ENCODE results near the gene SLC18A3.

SLC18A3 gene

GRCh38 chr10:49656845-49657493 is 46.9 kb downstream of the SLC18A3 start:
- no peak for DNase-seq (ENCODE audit: low read depth)
- no peak overlapping the region for H3K4me3 ChIP-seq (ENCODE audit: low read length)
- no peak for TF ChIP-seq CTCF (conservative IDR thresholded peaks at IDR 0.05; ENCODE audit: low read length)

- TF ChIP-seq CTCF (conservative IDR thresholded peaks at IDR 0.05; ENCODE audit: low read length), result no peak
- no peak for DNase-seq (ENCODE audit: low read depth)
- H3K4me3 ChIP-seq (ENCODE audit: low read length), result no peak overlapping the region
Measured at GRCh38 chr10:49657606-49658005, 47.5 kb downstream of the SLC18A3 start.

- DNase-seq (ENCODE audit: low read depth), result no peak
- TF ChIP-seq CTCF (conservative IDR thresholded peaks at IDR 0.05; ENCODE audit: low read length), result no peak
- H3K4me3 ChIP-seq (ENCODE audit: low read length), result no peak overlapping the region
Measured at GRCh38 chr10:49661140-49661856, 51.2 kb downstream of the SLC18A3 start.

All from AG10803 (cell line).